Small intestine (tissue), 7 donors: Measurements from ENCODE around the gene SLCO3A1. TPM values are rescaled to one million over a fixed set of nuclear protein-coding genes. Genes with fewer than 3 reads are reported as not detected.

Experiments used
- DNase-seq, 2 donors: peaks; one replicate each; pipeline versions ENCODE4 v3.0.0 to v3.0.0-alpha.2; 2013
- FAIRE-seq: peaks from 2 replicates; lab custom pipeline; 2012; peaks lifted over from hg19 to GRCh38; lab: Jason Lieb, UNC
- H3K27ac ChIP-seq, 3 donors: one replicate each; pipeline ENCODE4 v1.5.1; 2013; ENCODE audit warnings: low read length in 2 of 3, mild to moderate bottlenecking in 2 of 3, control low read depth in 1 of 3, inconsistent platforms in 1 of 3, low read depth in 1 of 3, moderate library complexity in 1 of 3
- H3K27me3 ChIP-seq, 3 donors: one replicate each; pipeline ENCODE4 v1.6.1; 2013; ENCODE audit warnings: low read length in 3 of 3, inconsistent platforms in 1 of 3; ENCODE audit not compliant: control insufficient read depth in 3 of 3, insufficient read depth in 3 of 3
- H3K36me3 ChIP-seq, 3 donors: one replicate each; pipeline ENCODE4 v1.6.1; 2013; ENCODE audit warnings: low read length in 3 of 3, inconsistent platforms in 1 of 3, low read depth in 1 of 3, mild to moderate bottlenecking in 1 of 3, moderate library complexity in 1 of 3; ENCODE audit not compliant: control insufficient read depth in 3 of 3, insufficient read depth in 2 of 3
- H3K4me1 ChIP-seq, 3 donors: one replicate each; pipeline ENCODE4 v1.6.1; 2013; ENCODE audit warnings: low read length in 2 of 3, inconsistent platforms in 1 of 3, low read depth in 1 of 3, mild to moderate bottlenecking in 1 of 3, moderate library complexity in 1 of 3; ENCODE audit not compliant: control insufficient read depth in 3 of 3, insufficient read depth in 2 of 3
- H3K4me3 ChIP-seq, 3 donors: one replicate each; pipeline ENCODE4 v1.5.1; 2013; ENCODE audit warnings: low read length in 3 of 3, control low read depth in 1 of 3, inconsistent platforms in 1 of 3, low read depth in 1 of 3, mild to moderate bottlenecking in 1 of 3, moderate library complexity in 1 of 3
- H3K9me3 ChIP-seq, 2 donors: one replicate each; pipeline ENCODE4 v1.6.1; 2013; ENCODE audit warnings: low read depth in 1 of 2, low read length in 1 of 2; ENCODE audit not compliant: control insufficient read depth in 2 of 2, insufficient read depth in 1 of 2
- WGBS, 3 donors: extraction: QIAGEN DNeasy Blood & Tissue Kit; methylation state at CpG; one replicate each; pipeline ENCODE4 v1.1.7; 2013; 5-methylcytosine and 5-hydroxymethylcytosine counted together
- polyA plus RNA-seq, 4 donors: library from polyadenylated mRNA; stranded (reverse) in 3 of 4; unstranded in 1 of 4; fragments of 200-250 nt in 3 of 4; fragments of 120-200 nt in 1 of 4; gene quantifications; one replicate each; pipeline versions ENCODE4 v1.2.1 to v1.2.3, GENCODE V29; 2013
- donor health status: healthy with polysubstance abuse.
- donor health status: control.
- donor health status: control.
- donor health status: Bipolar disorder and iron deficiency.
- donor health status: healthy.

The SLCO3A1 gene
- polyA plus RNA-seq, 4 donors = 0.89 to 4.4 (median 2.6) TPM

DNA sequence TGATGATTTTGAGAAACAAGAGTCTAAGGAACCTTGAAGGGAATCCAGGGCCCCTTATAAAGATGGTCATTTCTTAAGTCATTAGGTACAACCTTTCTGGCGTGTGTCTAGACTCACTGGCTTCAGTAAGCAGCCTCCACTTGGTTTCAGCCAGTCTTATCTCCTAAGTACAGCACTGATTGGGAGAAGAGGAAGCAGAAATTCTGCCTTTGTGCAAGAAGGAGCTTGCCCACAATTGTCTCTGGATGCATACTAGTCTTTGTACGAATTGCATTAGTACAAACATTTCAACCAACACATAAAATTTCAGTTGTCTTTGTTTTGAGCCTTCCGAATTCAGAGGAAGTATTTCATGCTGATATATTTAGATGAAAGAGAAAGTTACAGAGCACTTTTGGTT lies 139.4 kb downstream of the SLCO3A1 start:
- Histone ChIP-seq H3K4me1 (no peaks in the 10 kb centered on the region), H3K36me3 (no peaks in the 10 kb centered on the region), H3K27ac (no peak overlapping the region), H3K4me3 (no peak overlapping the region), H3K27me3 (no peaks in the 10 kb centered on the region), H3K9me3 (no peaks in the 10 kb centered on the region)
- DNase-seq = no peak
- FAIRE-seq = no peak
- 64 to 79% (median 69%) methylated on average over 3 of the region's 3 CpGs for WGBS, 3 donors

- no peaks in the 10 kb centered on the region for H3K4me1 ChIP-seq
- FAIRE-seq (no peak), DNase-seq (no peak)
- H3K27ac ChIP-seq = no peak overlapping the region
- H3K27me3 ChIP-seq = no peaks in the 10 kb centered on the region
- no peak overlapping the region for H3K4me3 ChIP-seq
- H3K36me3 ChIP-seq = no peaks in the 10 kb centered on the region
- no peaks in the 10 kb centered on the region for H3K9me3 ChIP-seq
- WGBS, 3 donors = 94 to 95% (median 94%) methylated on average over 3 of the region's 3 CpGs
These were observed 141.6 kb downstream of the SLCO3A1 start for GRCh38 chr15:91995146-91995545.

DNA sequence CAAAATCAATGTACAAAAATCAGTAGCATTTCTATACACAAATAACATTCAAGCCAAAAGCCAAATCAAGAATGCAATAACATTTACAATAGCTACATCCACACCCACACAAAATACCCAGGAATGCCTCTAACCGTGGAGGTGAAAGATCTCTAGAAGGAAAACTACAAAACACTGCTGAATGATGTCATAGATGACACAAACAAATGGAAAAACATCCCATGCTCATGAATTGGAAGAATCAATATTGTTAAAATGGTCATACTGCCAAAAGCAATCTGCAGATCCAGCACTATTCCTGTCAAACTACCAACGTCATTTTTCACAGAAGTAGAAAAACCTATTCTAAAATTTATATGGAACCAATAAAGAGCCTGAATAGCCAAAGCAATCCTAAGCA lies 143.7 kb downstream of the SLCO3A1 start:
- 50 to 82% (median 72%) methylated on average over 2 of the region's 2 CpGs for WGBS, 3 donors
- no peak for FAIRE-seq

DNA sequence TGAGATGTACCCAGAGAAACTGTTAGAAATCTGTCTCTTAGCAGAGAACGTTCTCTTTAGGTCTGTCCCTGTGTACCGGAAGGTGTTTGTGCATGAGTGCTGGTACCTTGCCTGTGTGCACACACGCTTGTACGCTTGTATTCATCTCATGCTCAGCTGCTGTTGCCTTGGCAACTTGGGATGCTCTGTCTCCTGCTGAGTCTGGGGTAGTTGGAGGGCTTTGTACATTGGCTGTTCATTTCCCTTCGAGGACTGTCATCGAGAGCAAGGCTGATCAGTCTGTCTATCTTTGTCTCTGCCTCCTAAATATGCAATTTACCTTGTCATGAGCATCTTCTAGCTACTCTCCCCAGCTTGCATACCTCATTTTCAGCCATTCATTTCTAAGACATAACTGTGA lies 147.2 kb downstream of the SLCO3A1 start:
- Histone ChIP-seq H3K4me3 (no peak overlapping the region), H3K4me1 (peaks cover 0 to 3% (median 0%) of the 10 kb centered on the region in 3 donors), H3K27me3 (no peaks in the 10 kb centered on the region), H3K27ac (no peak overlapping the region), H3K36me3 (no peaks in the 10 kb centered on the region), H3K9me3 (no peaks in the 10 kb centered on the region)
- FAIRE-seq = no peak
- WGBS, 3 donors = 71 to 80% (median 72%) methylated on average over 6 of the region's 6 CpGs
- no peak for DNase-seq

More for the DNA sequence above, 143.7 kb downstream of the SLCO3A1 start:
- no peak overlapping the region for H3K4me3 ChIP-seq
- no peaks in the 10 kb centered on the region for H3K9me3 ChIP-seq
- no peaks in the 10 kb centered on the region for H3K36me3 ChIP-seq
- DNase-seq = no peak
- no peak overlapping the region for H3K27ac ChIP-seq
- no peaks in the 10 kb centered on the region for H3K4me1 ChIP-seq
- no peaks in the 10 kb centered on the region for H3K27me3 ChIP-seq

- WGBS, 3 donors = 64 to 80% (median 79%) methylated on average over 1 of the region's 1 CpG
These were observed 147.8 kb downstream of the SLCO3A1 start for GRCh38 chr15:92001307-92001706.

GRCh38 chr15:92002666-92003065 lies 149.2 kb downstream of the SLCO3A1 start:
- H3K27me3 ChIP-seq = no peaks in the 10 kb centered on the region
- no peak overlapping the region for H3K4me3 ChIP-seq
- DNase-seq = no peak
- no peak for FAIRE-seq
- peaks cover 0 to 4% (median 0%) of the 10 kb centered on the region in 3 donors for H3K4me1 ChIP-seq
- WGBS, 3 donors = 92 to 97% (median 95%) methylated on average over 4 of the region's 4 CpGs
- no peaks in the 10 kb centered on the region for H3K9me3 ChIP-seq
- no peaks in the 10 kb centered on the region for H3K36me3 ChIP-seq
- H3K27ac ChIP-seq = no peak overlapping the region

More at GRCh38 chr15:92001307-92001706, 147.8 kb downstream of the SLCO3A1 start:
- H3K27me3 ChIP-seq = no peaks in the 10 kb centered on the region
- no peak overlapping the region for H3K27ac ChIP-seq
- FAIRE-seq (no peak), DNase-seq (no peak)
- H3K9me3 ChIP-seq = no peaks in the 10 kb centered on the region
- H3K4me3 ChIP-seq = no peak overlapping the region
- H3K4me1 ChIP-seq = peaks cover 0 to 3% (median 0%) of the 10 kb centered on the region in 3 donors
- no peaks in the 10 kb centered on the region for H3K36me3 ChIP-seq

DNA sequence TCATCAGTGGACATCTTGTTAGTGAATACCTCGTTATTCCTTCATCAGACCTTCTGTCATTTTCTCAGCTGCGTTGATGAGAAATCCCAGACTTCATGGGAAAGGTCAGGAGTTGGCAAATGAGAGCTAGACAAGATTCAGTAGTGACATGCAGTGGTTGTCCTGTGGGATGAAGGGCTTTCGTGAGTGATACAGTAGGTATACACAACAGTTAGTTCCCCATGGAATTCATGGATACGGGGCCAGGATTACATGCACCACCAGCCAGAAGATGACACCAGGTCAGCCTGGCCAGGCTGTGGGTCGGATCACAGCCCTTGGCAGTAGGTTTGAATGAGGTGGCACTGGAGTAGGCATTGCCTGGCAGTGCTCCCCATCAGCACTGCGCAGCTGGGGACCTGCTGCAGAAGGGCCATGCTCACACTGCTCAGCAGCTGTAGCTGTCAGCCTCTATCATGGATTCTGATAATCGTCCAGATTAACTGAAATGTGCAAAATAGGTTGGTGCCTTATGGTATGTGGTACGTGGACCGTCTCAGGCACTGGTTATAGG lies 150.1 kb downstream of the SLCO3A1 start:
- Histone ChIP-seq H3K4me1 (peaks cover 0 to 4% (median 0%) of the 10 kb centered on the region in 3 donors), H3K36me3 (no peaks in the 10 kb centered on the region), H3K27ac (no peak overlapping the region), H3K4me3 (no peak overlapping the region), H3K27me3 (no peaks in the 10 kb centered on the region), H3K9me3 (no peaks in the 10 kb centered on the region)
- DNase-seq (no peak), FAIRE-seq (no peak)
- WGBS, 3 donors = 90 to 92% (median 90%) methylated on average over 9 of the region's 9 CpGs

GRCh38 chr15:92005154-92005553 lies 151.6 kb downstream of the SLCO3A1 start:
- FAIRE-seq = no peak
- H3K27ac ChIP-seq = no peak overlapping the region

More at GRCh38 chr15:92005154-92005553, 151.6 kb downstream of the SLCO3A1 start:
- peaks cover 0 to 4% (median 0%) of the 10 kb centered on the region in 3 donors for H3K4me1 ChIP-seq
- H3K9me3 ChIP-seq = no peaks in the 10 kb centered on the region
- no peak overlapping the region for H3K4me3 ChIP-seq
- 49 to 80% (median 65%) methylated on average over 6 of the region's 6 CpGs for WGBS, 3 donors
- no peaks in the 10 kb centered on the region for H3K27me3 ChIP-seq
- DNase-seq = peak; percentile 14 to 22
- H3K36me3 ChIP-seq = no peaks in the 10 kb centered on the region
